KOPT-K1 (cell line): Measurements from ENCODE around the gene PSMD2.
A peak's percentile ranks its signal among the peaks of the same experiment; 100 is the strongest.

Source experiments
- H3K27ac ChIP-seq: fragments of 200-600 bp; sonication (generic); 2 replicates; pipeline ENCODE4 v1.5.1; 2016; ENCODE audit warnings: antibody characterized with exemption, mild to moderate bottlenecking, low read depth, low read length; ENCODE audit not compliant: poor library complexity, severe bottlenecking
- H3K36me3 ChIP-seq: fragments of 200-600 bp; sonication (generic); 2 replicates; pipeline ENCODE4 v1.5.1; 2017; ENCODE audit warnings: antibody characterized with exemption, mild to moderate bottlenecking, low read length, moderate library complexity; ENCODE audit not compliant: insufficient read depth
- H3K9me3 ChIP-seq: fragments of 200-600 bp; sonication (generic); 2 replicates; pipeline ENCODE4 v1.5.1; 2017; ENCODE audit warnings: antibody characterized with exemption, low read length, mild to moderate bottlenecking; ENCODE audit not compliant: insufficient read depth, poor library complexity, severe bottlenecking

Gene PSMD2

DNA sequence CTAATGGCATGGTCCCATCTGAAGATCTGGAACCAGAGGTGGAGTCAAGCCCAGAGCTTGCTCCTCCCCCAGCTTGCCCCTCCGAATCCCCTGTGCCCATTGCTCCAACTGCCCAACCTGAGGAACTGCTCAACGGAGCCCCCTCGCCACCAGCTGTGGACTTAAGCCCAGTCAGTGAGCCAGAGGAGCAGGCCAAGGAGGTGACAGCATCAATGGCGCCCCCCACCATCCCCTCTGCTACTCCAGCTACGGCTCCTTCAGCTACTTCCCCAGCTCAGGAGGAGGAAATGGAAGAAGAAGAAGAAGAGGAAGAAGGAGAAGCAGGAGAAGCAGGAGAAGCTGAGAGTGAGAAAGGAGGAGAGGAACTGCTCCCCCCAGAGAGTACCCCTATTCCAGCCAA, 22.6 kb downstream of the PSMD2 start:
- Histone ChIP-seq H3K36me3 (peaks cover 99% of the 10 kb centered on the region), H3K27ac (no peak overlapping the region), H3K9me3 (no peaks in the 10 kb centered on the region)

GRCh38 chr3:184322731-184323487, 23.9 kb downstream of the PSMD2 start:
- no peaks in the 10 kb centered on the region for H3K9me3 ChIP-seq
- peaks cover 99% of the 10 kb centered on the region for H3K36me3 ChIP-seq
- H3K27ac ChIP-seq = no peak overlapping the region

- H3K9me3 ChIP-seq = no peaks in the 10 kb centered on the region
- peaks cover 99% of the 10 kb centered on the region for H3K36me3 ChIP-seq
- H3K27ac ChIP-seq = no peak overlapping the region
These were observed 24.7 kb downstream of the PSMD2 start for GRCh38 chr3:184323696-184324095.

- Histone ChIP-seq H3K9me3 (no peaks in the 10 kb centered on the region), H3K36me3 (peaks cover 100% of the 10 kb centered on the region), H3K27ac (no peak overlapping the region)
These were observed 26.2 kb downstream of the PSMD2 start for GRCh38 chr3:184325269-184325668.

DNA sequence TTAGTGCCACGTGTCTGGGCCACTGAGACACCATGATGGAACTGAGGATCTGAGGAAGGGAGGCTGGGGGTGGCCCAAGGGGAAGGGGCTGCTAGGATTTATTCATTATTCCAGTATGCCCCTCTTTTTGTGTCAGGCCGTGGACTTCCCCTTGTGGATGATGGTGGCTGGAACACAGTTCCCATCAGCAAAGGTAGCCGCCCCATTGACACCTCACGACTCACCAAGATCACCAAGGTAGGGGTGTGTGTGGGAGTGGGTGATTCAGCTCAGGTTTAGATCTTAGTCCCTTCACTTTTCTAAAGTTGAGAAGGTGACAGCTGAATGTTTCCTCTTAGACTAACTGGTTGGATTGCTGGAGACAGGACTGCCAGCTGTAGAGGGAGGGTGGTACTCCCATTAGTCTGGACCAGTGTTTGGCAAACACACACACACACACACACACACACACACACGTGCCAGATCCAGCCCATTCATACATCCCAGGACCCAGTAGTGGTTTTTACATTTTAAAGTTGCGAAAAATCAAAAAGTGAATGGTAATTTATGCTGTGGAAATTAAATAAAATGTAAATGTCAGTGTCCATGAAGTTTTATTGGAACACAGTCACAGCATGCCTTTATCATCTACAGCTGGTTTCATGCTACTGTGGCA, 26.8 kb downstream of the PSMD2 start:
- no peaks in the 10 kb centered on the region for H3K9me3 ChIP-seq
- peaks cover 100% of the 10 kb centered on the region for H3K36me3 ChIP-seq
- no peak overlapping the region for H3K27ac ChIP-seq

DNA sequence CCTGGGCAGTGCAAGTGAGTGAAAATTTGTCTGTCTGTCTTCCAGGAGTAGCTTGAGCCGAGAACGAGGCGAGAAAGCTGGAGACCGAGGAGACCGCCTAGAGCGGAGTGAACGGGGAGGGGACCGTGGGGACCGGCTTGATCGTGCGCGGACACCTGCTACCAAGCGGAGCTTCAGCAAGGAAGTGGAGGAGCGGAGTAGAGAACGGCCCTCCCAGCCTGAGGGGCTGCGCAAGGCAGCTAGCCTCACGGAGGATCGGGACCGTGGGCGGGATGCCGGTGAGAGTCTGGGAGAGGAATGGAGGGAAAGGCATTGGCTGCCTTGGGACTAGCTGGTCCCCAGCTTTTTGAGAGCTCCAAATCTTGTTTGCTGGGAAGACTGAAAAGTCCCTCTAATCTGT, 28.1 kb downstream of the PSMD2 start:
- Histone ChIP-seq H3K36me3 (peaks cover 100% of the 10 kb centered on the region), H3K9me3 (no peaks in the 10 kb centered on the region), H3K27ac (no peak overlapping the region)

- no peak overlapping the region for H3K27ac ChIP-seq
- no peaks in the 10 kb centered on the region for H3K9me3 ChIP-seq
- peaks cover 100% of the 10 kb centered on the region for H3K36me3 ChIP-seq
These were observed 29.5 kb downstream of the PSMD2 start for GRCh38 chr3:184328516-184328915.

DNA sequence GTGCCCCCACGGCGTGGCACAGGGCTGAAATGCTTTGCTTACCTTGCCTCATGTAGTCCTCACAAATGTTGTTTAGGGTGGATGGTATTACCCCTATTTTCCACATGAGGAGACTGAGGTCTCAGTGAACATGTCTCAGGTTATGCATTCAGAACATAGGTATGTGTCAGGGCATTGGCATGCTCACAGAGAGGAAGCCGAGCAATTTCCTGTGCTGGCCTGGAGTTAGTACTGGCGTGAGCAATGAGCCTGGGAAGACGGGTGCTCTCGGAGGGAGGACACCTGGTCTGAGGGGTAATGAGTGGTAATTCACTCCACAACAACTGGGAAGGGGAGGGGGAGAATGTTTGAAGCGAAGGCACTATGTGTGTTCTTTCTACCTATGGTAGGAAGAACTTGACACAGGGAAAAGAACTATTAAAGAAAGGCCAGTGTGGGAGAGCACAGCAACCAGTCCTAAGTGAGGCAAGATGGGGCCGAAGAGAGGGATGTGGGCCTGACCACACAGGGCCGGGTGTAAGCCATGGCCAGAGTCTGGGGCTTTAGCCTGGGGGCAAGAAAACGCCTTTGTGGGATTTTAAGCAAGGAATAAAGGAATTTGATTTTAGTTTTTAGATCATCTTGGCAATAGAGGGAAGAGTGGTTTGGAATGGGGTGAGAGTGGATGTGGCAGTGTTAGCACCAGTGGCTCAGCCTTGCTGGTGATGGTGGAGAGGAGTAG, 33.5 kb downstream of the PSMD2 start:
- no peaks in the 10 kb centered on the region for H3K9me3 ChIP-seq
- no peak overlapping the region for H3K27ac ChIP-seq
- H3K36me3 ChIP-seq = peaks cover 82% of the 10 kb centered on the region

GRCh38 chr3:184333190-184333589, 34.1 kb downstream of the PSMD2 start:
- H3K27ac ChIP-seq = no peak overlapping the region

DNA sequence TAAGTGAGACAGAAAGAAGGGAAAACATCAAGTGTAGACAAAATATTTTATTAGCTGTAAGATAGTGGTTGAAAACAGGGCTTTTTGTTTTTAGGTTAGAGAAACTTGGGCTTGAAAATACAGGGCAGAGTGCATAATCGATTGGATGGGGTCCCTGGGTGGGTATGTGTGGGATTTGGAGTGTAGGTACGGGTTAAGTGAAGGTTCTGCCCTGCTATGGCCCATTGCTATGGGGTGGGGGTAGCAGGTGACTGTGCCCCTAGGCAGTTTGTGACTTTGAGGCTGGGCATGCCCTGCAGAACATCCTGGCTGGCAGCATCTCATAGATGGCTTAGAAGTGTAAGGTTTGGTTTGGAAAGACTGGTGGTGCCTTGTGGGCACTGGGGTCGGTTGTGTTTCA, 34.7 kb downstream of the PSMD2 start:
- Histone ChIP-seq H3K36me3 (peaks cover 70% of the 10 kb centered on the region), H3K9me3 (no peaks in the 10 kb centered on the region), H3K27ac (no peak overlapping the region)

More at GRCh38 chr3:184333190-184333589, 34.1 kb downstream of the PSMD2 start:
- peaks cover 75% of the 10 kb centered on the region for H3K36me3 ChIP-seq
- no peaks in the 10 kb centered on the region for H3K9me3 ChIP-seq

DNA sequence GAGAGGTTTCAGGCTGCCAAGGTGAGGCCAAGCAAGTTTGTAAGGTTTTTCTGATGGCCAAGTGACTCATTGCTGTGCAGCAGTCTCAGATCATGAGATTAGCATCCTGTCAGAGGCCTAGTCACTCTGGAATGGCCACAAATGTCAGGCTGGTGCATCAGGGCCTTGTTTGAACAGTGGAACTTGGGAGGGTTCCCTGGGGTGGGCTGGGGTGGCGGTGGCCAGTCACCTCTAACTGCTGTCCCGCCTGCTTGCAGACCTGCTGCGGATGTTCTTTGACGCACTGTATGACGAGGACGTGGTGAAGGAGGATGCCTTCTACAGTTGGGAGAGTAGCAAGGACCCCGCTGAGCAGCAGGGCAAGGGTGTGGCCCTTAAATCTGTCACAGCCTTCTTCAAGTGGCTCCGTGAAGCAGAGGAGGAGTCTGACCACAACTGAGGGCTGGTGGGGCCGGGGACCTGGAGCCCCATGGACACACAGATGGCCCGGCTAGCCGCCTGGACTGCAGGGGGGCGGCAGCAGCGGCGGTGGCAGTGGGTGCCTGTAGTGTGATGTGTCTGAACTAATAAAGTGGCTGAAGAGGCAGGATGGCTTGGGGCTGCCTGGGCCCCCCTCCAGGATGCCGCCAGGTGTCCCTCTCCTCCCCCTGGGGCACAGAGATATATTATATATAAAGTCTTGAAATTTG, 35.6 kb downstream of the PSMD2 start:
- Histone ChIP-seq H3K9me3 (no peaks in the 10 kb centered on the region), H3K36me3 (peaks cover 61% of the 10 kb centered on the region), H3K27ac (no peak overlapping the region)

DNA sequence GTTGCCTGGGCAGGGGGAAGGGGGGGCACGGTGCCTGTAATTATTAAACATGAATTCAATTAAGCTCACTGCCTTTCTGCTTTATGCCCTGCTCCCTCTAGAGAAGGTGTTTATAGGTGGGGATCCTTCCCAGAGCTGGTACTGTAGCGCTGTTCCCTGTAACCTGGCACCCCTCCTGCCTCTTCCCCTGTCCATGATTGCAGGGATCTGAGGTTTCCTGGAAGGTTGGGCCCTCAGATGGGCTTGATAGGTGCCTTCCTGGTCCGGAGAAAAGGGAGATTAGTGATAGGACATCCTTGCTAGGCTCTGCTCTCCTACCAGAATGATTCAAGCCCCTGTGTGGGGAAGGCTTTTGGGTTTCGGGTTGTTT, 36.2 kb downstream of the PSMD2 start:
- H3K36me3 ChIP-seq = peaks cover 54% of the 10 kb centered on the region
- peak overlapping the region; percentile 35 for H3K27ac ChIP-seq
- H3K9me3 ChIP-seq = no peaks in the 10 kb centered on the region

- H3K27ac ChIP-seq = peak overlapping the region; percentile 35
- peaks cover 48% of the 10 kb centered on the region for H3K36me3 ChIP-seq
- H3K9me3 ChIP-seq = no peaks in the 10 kb centered on the region
These were observed 36.9 kb downstream of the PSMD2 start for GRCh38 chr3:184335661-184336546.
